ENCODE data around the gene PAK1.
A peak's percentile ranks its signal among the peaks of the same experiment; 100 is the strongest.

Gene PAK1

DNA sequence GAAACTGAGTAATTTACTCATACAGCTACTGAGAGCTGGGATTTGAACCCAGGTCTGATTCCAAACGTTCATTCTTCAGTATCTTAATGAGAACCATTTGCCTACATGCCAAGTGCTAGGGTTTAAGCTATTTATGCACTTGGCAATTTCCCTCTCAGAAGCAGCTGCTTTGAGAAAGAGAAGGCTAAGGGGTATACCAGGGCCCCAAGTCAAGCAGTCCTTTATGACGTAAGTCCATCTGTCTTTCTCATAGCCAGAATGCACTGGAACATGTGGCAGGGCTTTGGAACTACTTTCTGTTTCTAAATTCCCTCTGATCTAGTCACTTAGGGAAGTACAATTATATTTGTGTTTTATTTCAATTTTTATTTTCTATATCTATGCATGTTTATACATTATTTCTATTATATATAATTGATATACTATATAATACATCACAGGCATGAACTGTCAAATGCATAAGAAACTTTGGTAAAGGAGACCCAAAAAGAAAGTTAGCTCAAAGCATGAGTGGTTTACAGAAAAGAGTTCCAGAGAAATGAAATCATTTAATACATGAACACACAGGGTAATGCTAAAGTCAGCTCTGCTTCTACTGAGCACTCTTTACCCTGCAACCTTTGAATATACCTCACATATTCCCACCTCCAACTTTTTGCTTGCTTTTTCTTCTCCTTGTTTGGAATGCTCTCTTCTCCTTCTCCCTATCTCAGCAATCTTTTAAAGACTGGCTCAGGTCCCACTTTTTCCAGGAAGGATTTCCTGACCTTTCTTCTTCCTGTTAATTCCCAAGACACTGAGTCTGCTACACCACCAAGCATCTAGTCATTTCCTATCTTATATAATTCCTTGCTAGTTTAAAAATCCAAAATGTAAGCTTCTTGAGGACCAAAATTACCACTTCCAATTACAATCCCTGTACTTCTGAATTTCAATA is 91.9 kb downstream of the PAK1 start:
- Histone ChIP-seq H2AK5ac (ENCODE audit: low read length, severe bottlenecking) (no peak overlapping the region), H3K4me3 (ENCODE audit: insufficient read depth in 1 of 2, low read depth in 1 of 2, low read length in 2 of 2) (peak overlapping the region in 1 of 2 experiments; percentile 46), H3K4ac (ENCODE audit: low read depth in 1 of 2, low read length in 2 of 2) (no peak overlapping the region), H2AFZ (ENCODE audit: low read depth, low read length) (no peak overlapping the region), H3K36me3 (ENCODE audit: control insufficient read depth in 1 of 2, insufficient read depth in 2 of 2, low read depth in 1 of 2, low read length in 2 of 2) (peaks cover 7 to 36% of the 10 kb centered on the region in 2 experiments), H4K8ac (ENCODE audit: low read length) (no peak overlapping the region), H3K9ac (ENCODE audit: low read length) (peak overlapping the region; percentile 38), H3K4me2 (ENCODE audit: low read length, poor library complexity, severe bottlenecking) (no peak overlapping the region), H2BK5ac (ENCODE audit: low read depth, low read length, poor library complexity, severe bottlenecking) (no peak overlapping the region), H3K4me1 (ENCODE audit: control insufficient read depth, insufficient read depth, low read depth, low read length) (no peaks in the 10 kb centered on the region), H3K79me1 (replicated peaks; ENCODE audit: low read length, poor library complexity, severe bottlenecking) (peaks cover 11% of the 10 kb centered on the region), H3K27ac (ENCODE audit: low read length, poor library complexity, severe bottlenecking) (no peak overlapping the region), H2BK15ac (ENCODE audit: low read depth, poor library complexity, severe bottlenecking) (no peak overlapping the region), H3K14ac (ENCODE audit: low read length in 2 of 2) (no peak overlapping the region), H2BK12ac (ENCODE audit: low read length in 2 of 2) (no peak overlapping the region), H3K9me3 (ENCODE audit: control insufficient read depth, low read length) (no peaks in the 10 kb centered on the region), H3K18ac (ENCODE audit: low read depth in 1 of 2, low read length in 2 of 2) (no peak overlapping the region), H2BK120ac (ENCODE audit: low read depth, low read length) (no peak overlapping the region), H4K91ac (ENCODE audit: low read length) (no peak overlapping the region), H3K23ac (ENCODE audit: low read length in 2 of 2) (no peak overlapping the region), H3K27me3 (ENCODE audit: control insufficient read depth in 1 of 2, insufficient read depth in 1 of 2, low read length in 2 of 2) (no peaks in the 10 kb centered on the region)
- 94% methylated on average over 2 of the region's 2 CpGs for WGBS
- DNase-seq, result peak; percentile 83

DNA sequence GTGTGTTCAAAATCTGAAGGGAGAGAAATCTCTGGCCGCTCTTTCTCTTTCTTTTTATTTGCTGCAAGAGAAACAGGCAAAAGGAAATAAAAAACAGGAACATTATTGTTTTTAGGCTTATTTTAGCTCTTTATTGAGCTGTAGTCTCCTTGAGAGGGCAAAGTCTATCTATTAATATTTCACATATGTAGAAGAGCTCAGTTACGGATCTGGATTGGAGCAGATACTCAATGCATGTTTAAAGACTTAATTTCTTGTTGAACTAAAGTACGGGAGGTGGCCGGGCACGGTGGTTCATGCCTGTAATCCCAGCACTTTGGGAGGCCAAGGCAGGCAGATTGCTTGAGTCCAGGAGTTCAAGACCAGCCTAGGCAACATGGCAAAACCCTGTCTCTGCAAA is 94.0 kb downstream of the PAK1 start:
- H3K9ac ChIP-seq (ENCODE audit: low read length), result no peak overlapping the region
- H3K4me3 ChIP-seq (ENCODE audit: insufficient read depth in 1 of 2, low read depth in 1 of 2, low read length in 2 of 2), result no peak overlapping the region
- peaks cover 10 to 46% of the 10 kb centered on the region in 2 experiments for H3K36me3 ChIP-seq (ENCODE audit: control insufficient read depth in 1 of 2, insufficient read depth in 2 of 2, low read depth in 1 of 2, low read length in 2 of 2)
- no peak overlapping the region for H3K23ac ChIP-seq (ENCODE audit: low read length in 2 of 2)
- H3K14ac ChIP-seq (ENCODE audit: low read length in 2 of 2), result no peak overlapping the region
- no peak overlapping the region for H2AFZ ChIP-seq (ENCODE audit: low read depth, low read length)
- no peak overlapping the region for H3K4me2 ChIP-seq (ENCODE audit: low read length, poor library complexity, severe bottlenecking)
- no peak overlapping the region for H4K91ac ChIP-seq (ENCODE audit: low read length)
- no peak overlapping the region for H2BK12ac ChIP-seq (ENCODE audit: low read length in 2 of 2)
- no peak overlapping the region for H2BK120ac ChIP-seq (ENCODE audit: low read depth, low read length)
- H3K4ac ChIP-seq (ENCODE audit: low read depth in 1 of 2, low read length in 2 of 2), result no peak overlapping the region
- peaks cover 11% of the 10 kb centered on the region for H3K79me1 ChIP-seq (replicated peaks; ENCODE audit: low read length, poor library complexity, severe bottlenecking)
- DNase-seq, result no peak
- H2AK5ac ChIP-seq (ENCODE audit: low read length, severe bottlenecking), result no peak overlapping the region
- H2BK5ac ChIP-seq (ENCODE audit: low read depth, low read length, poor library complexity, severe bottlenecking), result no peak overlapping the region
- H3K18ac ChIP-seq (ENCODE audit: low read depth in 1 of 2, low read length in 2 of 2), result no peak overlapping the region
- no peak overlapping the region for H2BK15ac ChIP-seq (ENCODE audit: low read depth, poor library complexity, severe bottlenecking)
- WGBS, result over 99% methylated on average over 5 of the region's 5 CpGs
- no peaks in the 10 kb centered on the region for H3K9me3 ChIP-seq (ENCODE audit: control insufficient read depth, low read length)
- H3K4me1 ChIP-seq (ENCODE audit: control insufficient read depth, insufficient read depth, low read depth, low read length), result no peaks in the 10 kb centered on the region
- no peaks in the 10 kb centered on the region for H3K27me3 ChIP-seq (ENCODE audit: control insufficient read depth in 1 of 2, insufficient read depth in 1 of 2, low read length in 2 of 2)
- no peak overlapping the region for H3K27ac ChIP-seq (ENCODE audit: low read length, poor library complexity, severe bottlenecking)
- H4K8ac ChIP-seq (ENCODE audit: low read length), result no peak overlapping the region

DNA sequence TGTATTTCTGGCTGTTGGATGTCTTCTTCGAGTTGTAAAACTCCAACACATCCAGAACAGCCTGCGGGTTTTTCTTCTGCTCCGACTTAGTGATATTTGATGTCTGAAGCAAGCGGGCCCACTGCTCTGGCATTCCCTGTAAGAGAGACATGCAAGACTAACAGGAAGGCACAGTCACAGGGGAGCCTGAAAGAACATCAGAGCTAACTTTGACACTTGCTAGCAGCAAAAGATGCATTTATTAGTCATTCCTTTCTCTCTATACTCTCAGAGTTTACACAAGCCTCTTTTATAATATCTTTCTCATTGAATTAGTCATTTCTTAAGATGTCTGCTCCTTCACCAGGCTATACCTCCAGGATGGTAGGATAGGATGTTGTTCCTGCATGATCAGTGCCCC is 94.6 kb downstream of the PAK1 start:
- Histone ChIP-seq H3K14ac (ENCODE audit: low read length in 2 of 2) (no peak overlapping the region), H3K36me3 (ENCODE audit: control insufficient read depth in 1 of 2, insufficient read depth in 2 of 2, low read depth in 1 of 2, low read length in 2 of 2) (peaks cover 10 to 48% of the 10 kb centered on the region in 2 experiments), H3K23ac (ENCODE audit: low read length in 2 of 2) (no peak overlapping the region), H3K18ac (ENCODE audit: low read depth in 1 of 2, low read length in 2 of 2) (no peak overlapping the region), H3K27ac (ENCODE audit: low read length, poor library complexity, severe bottlenecking) (no peak overlapping the region), H4K8ac (ENCODE audit: low read length) (no peak overlapping the region), H3K9ac (ENCODE audit: low read length) (no peak overlapping the region), H2BK120ac (ENCODE audit: low read depth, low read length) (no peak overlapping the region), H3K4ac (ENCODE audit: low read depth in 1 of 2, low read length in 2 of 2) (no peak overlapping the region), H3K79me1 (replicated peaks; ENCODE audit: low read length, poor library complexity, severe bottlenecking) (peaks cover 10% of the 10 kb centered on the region), H3K9me3 (ENCODE audit: control insufficient read depth, low read length) (no peaks in the 10 kb centered on the region), H3K4me3 (ENCODE audit: insufficient read depth in 1 of 2, low read depth in 1 of 2, low read length in 2 of 2) (no peak overlapping the region), H2AK5ac (ENCODE audit: low read length, severe bottlenecking) (no peak overlapping the region), H3K27me3 (ENCODE audit: control insufficient read depth in 1 of 2, insufficient read depth in 1 of 2, low read length in 2 of 2) (no peaks in the 10 kb centered on the region), H3K4me1 (ENCODE audit: control insufficient read depth, insufficient read depth, low read depth, low read length) (no peaks in the 10 kb centered on the region), H2AFZ (ENCODE audit: low read depth, low read length) (no peak overlapping the region), H3K4me2 (ENCODE audit: low read length, poor library complexity, severe bottlenecking) (no peak overlapping the region), H2BK12ac (ENCODE audit: low read length in 2 of 2) (no peak overlapping the region), H4K91ac (ENCODE audit: low read length) (no peak overlapping the region), H2BK15ac (ENCODE audit: low read depth, poor library complexity, severe bottlenecking) (no peak overlapping the region), H2BK5ac (ENCODE audit: low read depth, low read length, poor library complexity, severe bottlenecking) (no peak overlapping the region)
- 92% methylated on average over 4 of the region's 4 CpGs for WGBS
- peak; percentile 18 for DNase-seq

DNA sequence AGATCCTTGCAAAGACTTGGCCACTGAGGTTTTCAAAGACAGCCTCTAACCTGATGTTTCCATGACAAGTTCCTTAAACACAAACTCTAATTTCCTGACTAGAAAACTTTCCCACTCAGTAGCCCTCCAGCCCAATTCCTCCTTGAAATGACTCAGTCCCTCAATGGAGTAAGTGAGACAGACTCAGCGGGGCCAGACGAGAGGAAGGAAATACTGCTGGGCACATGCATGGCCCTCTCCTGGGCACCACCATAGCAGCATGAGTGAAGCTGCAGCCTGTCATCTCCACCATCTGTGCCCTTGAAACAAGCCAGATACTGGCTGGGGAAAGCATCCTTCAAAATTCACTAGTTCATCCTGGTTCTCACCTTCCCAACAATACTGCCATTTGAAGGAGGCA is 96.2 kb downstream of the PAK1 start:
- Histone ChIP-seq H2AFZ (ENCODE audit: low read depth, low read length) (no peak overlapping the region), H3K23ac (ENCODE audit: low read length in 2 of 2) (no peak overlapping the region), H3K18ac (ENCODE audit: low read depth in 1 of 2, low read length in 2 of 2) (no peak overlapping the region), H4K91ac (ENCODE audit: low read length) (no peak overlapping the region), H3K9ac (ENCODE audit: low read length) (no peak overlapping the region), H3K4me1 (ENCODE audit: control insufficient read depth, insufficient read depth, low read depth, low read length) (no peaks in the 10 kb centered on the region), H3K4me2 (ENCODE audit: low read length, poor library complexity, severe bottlenecking) (no peak overlapping the region), H3K27me3 (ENCODE audit: control insufficient read depth in 1 of 2, insufficient read depth in 1 of 2, low read length in 2 of 2) (no peaks in the 10 kb centered on the region), H2AK5ac (ENCODE audit: low read length, severe bottlenecking) (no peak overlapping the region), H2BK12ac (ENCODE audit: low read length in 2 of 2) (no peak overlapping the region), H2BK15ac (ENCODE audit: low read depth, poor library complexity, severe bottlenecking) (no peak overlapping the region), H3K14ac (ENCODE audit: low read length in 2 of 2) (peak overlapping the region in 1 of 2 experiments; percentile 53), H3K36me3 (ENCODE audit: control insufficient read depth in 1 of 2, insufficient read depth in 2 of 2, low read depth in 1 of 2, low read length in 2 of 2) (peaks cover 10 to 54% of the 10 kb centered on the region in 2 experiments), H4K8ac (ENCODE audit: low read length) (no peak overlapping the region), H2BK120ac (ENCODE audit: low read depth, low read length) (no peak overlapping the region), H2BK5ac (ENCODE audit: low read depth, low read length, poor library complexity, severe bottlenecking) (no peak overlapping the region), H3K4me3 (ENCODE audit: insufficient read depth in 1 of 2, low read depth in 1 of 2, low read length in 2 of 2) (no peak overlapping the region), H3K79me1 (replicated peaks; ENCODE audit: low read length, poor library complexity, severe bottlenecking) (peaks cover 4% of the 10 kb centered on the region), H3K27ac (ENCODE audit: low read length, poor library complexity, severe bottlenecking) (no peak overlapping the region), H3K9me3 (ENCODE audit: control insufficient read depth, low read length) (no peaks in the 10 kb centered on the region), H3K4ac (ENCODE audit: low read depth in 1 of 2, low read length in 2 of 2) (no peak overlapping the region)
- 76% methylated on average over 2 of the region's 2 CpGs for WGBS
- peak; percentile 10 for DNase-seq
